Renal pelvis (tissue), 4 donors: ENCODE measurements around the gene TRAPPC4. TPM values are rescaled to one million over a fixed set of nuclear protein-coding genes. Genes with fewer than 3 reads are reported as not detected.
"Not testable (repeated sequence)": the region's sequence is repeated elsewhere in the genome, so short reads cannot be mapped to it uniquely, and the experiment has no call there.

Experiments used
- DNase-seq: peaks from one replicate; pipeline ENCODE4 v3.0.0-alpha.2; 2013
- polyA plus RNA-seq, 3 donors: library from polyadenylated mRNA; unstranded; fragments of 120-200 nt; gene quantifications; one replicate each; pipeline ENCODE4 v1.2.1, GENCODE V29; 2013; ENCODE audit not compliant: insufficient read length in 3 of 3

Gene TRAPPC4
- polyA plus RNA-seq, 3 donors, result 94.6 to 110 (median 98.5) TPM

GRCh38 chr11:119057000-119057769 is 38.6 kb downstream of the TRAPPC4 start, which contains the start of gene HYOU1:
Gene HYOU1 (minus strand): TSS chr11:119057205. CDS start chr11:119056160, 1,045 bp downstream.
- peak; percentile 97 for DNase-seq

GRCh38 chr11:119059128-119059527 is 40.6 kb downstream of the TRAPPC4 start:
- DNase-seq, result not testable (repeated sequence)

DNA sequence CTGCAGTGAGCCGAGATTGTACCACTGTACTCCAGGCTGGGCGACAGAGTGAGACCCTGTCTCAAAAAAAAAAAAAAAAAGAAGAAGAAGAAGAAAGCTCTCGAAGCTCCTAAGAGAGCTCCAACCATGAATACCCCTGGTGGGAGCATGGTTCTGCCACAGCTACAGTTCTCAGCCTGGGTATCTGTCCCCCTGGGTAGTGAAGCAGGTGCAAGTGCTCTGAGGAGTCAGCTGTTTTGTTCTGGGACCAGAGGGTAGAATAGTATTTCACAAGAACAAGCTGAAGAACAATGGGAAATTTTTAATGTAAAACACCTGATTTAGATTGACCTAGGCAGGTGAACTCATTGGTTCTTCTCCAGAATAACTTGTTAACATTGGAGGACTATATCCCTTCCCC is 42.7 kb downstream of the TRAPPC4 start:
- DNase-seq, result no peak

- DNase-seq, result no peak
Observed at GRCh38 chr11:119062779-119063178, 44.2 kb downstream of the TRAPPC4 start.

- no peak for DNase-seq
Observed at GRCh38 chr11:119065369-119065768, 46.8 kb downstream of the TRAPPC4 start.

GRCh38 chr11:119067371-119068222 is 49.0 kb downstream of the TRAPPC4 start, which contains the start of gene VPS11:
Gene VPS11 (plus strand): TSS chr11:119067818. CDS start chr11:119067824, 6 bp downstream.
- peak; percentile 96 for DNase-seq

Other genes starting within 250 kb of the TRAPPC4 start
- gene DDX6, start 227.6 kb upstream of the TRAPPC4 start, polyA plus RNA-seq, result 100 to 1,000 TPM; 112 to 142 (median 136) TPM
- not detected for gene CXCR5, start 134.9 kb upstream of the TRAPPC4 start, polyA plus RNA-seq
- gene BCL9L, start 92.8 kb upstream of the TRAPPC4 start, polyA plus RNA-seq, result 10 to 100 TPM; 37.8 to 42.7 (median 38.5) TPM
- 10 to 100 TPM; 13.4 to 22.5 (median 14.2) TPM for gene UPK2, start 62.5 kb upstream of the TRAPPC4 start, polyA plus RNA-seq
- gene FOXR1, start 47.0 kb upstream of the TRAPPC4 start, polyA plus RNA-seq, result under 1 TPM in 2 of 3 donors, not detected in 1; 0.07 to 0.29 TPM
- gene CENATAC, start 20.6 kb upstream of the TRAPPC4 start, polyA plus RNA-seq, result 10 to 100 TPM; 14.4 to 44.2 (median 40.8) TPM
- 1,000 to 10,000 TPM; 1,004 to 1,217 (median 1,026) TPM for gene RPS25, start 423 bp upstream of the TRAPPC4 start, polyA plus RNA-seq
- gene SLC37A4, start 12.1 kb downstream of the TRAPPC4 start, polyA plus RNA-seq, result 100 to 1,000 TPM; 110 to 120 (median 112) TPM
- 100 to 1,000 TPM; 115 to 133 (median 124) TPM for gene HYOU1, start 38.4 kb downstream of the TRAPPC4 start, polyA plus RNA-seq
- gene VPS11, start 49.1 kb downstream of the TRAPPC4 start, polyA plus RNA-seq, result 10 to 100 TPM; 55.0 to 66.1 (median 57.7) TPM
- gene HMBS, start 66.1 kb downstream of the TRAPPC4 start, polyA plus RNA-seq, result 10 to 100 TPM; 22.8 to 34.6 (median 28.2) TPM
- gene DPAGT1, start 83.1 kb downstream of the TRAPPC4 start, polyA plus RNA-seq, result 10 to 100 TPM; 55.6 to 68.1 (median 67.4) TPM
- 10 to 100 TPM; 11.8 to 12.5 (median 12.1) TPM for gene C2CD2L, start 88.6 kb downstream of the TRAPPC4 start, polyA plus RNA-seq
- gene HINFP, start 102.8 kb downstream of the TRAPPC4 start, polyA plus RNA-seq, result 10 to 100 TPM; 28.1 to 43.7 (median 42.6) TPM
- 1 to 10 TPM in 1 of 3 donors, under 1 TPM in 2; 0.70 to 1.4 (median 0.92) TPM for gene ABCG4, start 130.3 kb downstream of the TRAPPC4 start, polyA plus RNA-seq
- gene NLRX1, start 150.0 kb downstream of the TRAPPC4 start, polyA plus RNA-seq, result 10 to 100 TPM; 12.4 to 15.1 (median 14.3) TPM
- gene NHERF4, start 166.7 kb downstream of the TRAPPC4 start, polyA plus RNA-seq, result 10 to 100 TPM; 16.0 to 26.2 (median 23.8) TPM
- gene CBL, start 187.6 kb downstream of the TRAPPC4 start, polyA plus RNA-seq, result 10 to 100 TPM; 17.7 to 22.5 (median 22.2) TPM